Smooth muscle cell (in vitro differentiated cells): ENCODE results near the gene PIH1D2. TPM values are rescaled to one million over a fixed set of nuclear protein-coding genes. Genes with fewer than 3 reads are reported as not detected.
A peak's percentile ranks its signal among the peaks of the same experiment; 100 is the strongest.
"Not testable (repeated sequence)": the region's sequence is repeated elsewhere in the genome, so short reads cannot be mapped to it uniquely, and the experiment has no call there.

ENCODE experiments used
- DNase-seq: peaks from one replicate; lab custom pipeline; 2025; ENCODE audit not compliant: unreplicated experiment; lab: John Stamatoyannopoulos, UW
- H2AFZ ChIP-seq: fragments of 200-600 bp; sonication (generic); 2 replicates; pipeline ENCODE4 v1.6.0; 2016; ENCODE audit warnings: antibody characterized with exemption, low read depth, mild to moderate bottlenecking
- H3F3A ChIP-seq: fragments of 200-600 bp; sonication (generic); 2 replicates; pipeline ENCODE4 v1.6.0; 2017; ENCODE audit warnings: antibody characterized with exemption, low read depth
- H3K27ac ChIP-seq: fragments of 200-600 bp; sonication (generic); 2 replicates; pipeline ENCODE4 v1.5.1; 2016; ENCODE audit warnings: low read depth, mild to moderate bottlenecking
- H3K27me3 ChIP-seq: fragments of 200-600 bp; sonication (generic); 2 replicates; pipeline ENCODE4 v1.6.1; 2016; ENCODE audit warnings: low read depth, mild to moderate bottlenecking
- H3K36me3 ChIP-seq: fragments of 200-600 bp; sonication (generic); 2 replicates; pipeline ENCODE4 v1.5.1; 2016; ENCODE audit warnings: low read depth
- H3K4me1 ChIP-seq: fragments of 200-600 bp; sonication (generic); 2 replicates; pipeline ENCODE4 v1.5.1; 2016; ENCODE audit warnings: low read depth
- H3K4me2 ChIP-seq: fragments of 200-600 bp; sonication (generic); 2 replicates; pipeline ENCODE4 v1.6.0; 2016; ENCODE audit warnings: mild to moderate bottlenecking
- H3K4me3 ChIP-seq: fragments of 200-600 bp; sonication (generic); 2 replicates; pipeline ENCODE4 v1.5.1; 2016; ENCODE audit warnings: mild to moderate bottlenecking
- H3K79me2 ChIP-seq: fragments of 200-600 bp; sonication (generic); 2 replicates; pipeline ENCODE4 v1.6.0; 2016; ENCODE audit warnings: low read depth, mild to moderate bottlenecking
- H3K9ac ChIP-seq: fragments of 200-600 bp; sonication (generic); 2 replicates; pipeline ENCODE4 v1.6.0; 2016; ENCODE audit warnings: low read depth
- H3K9me3 ChIP-seq: fragments of 200-600 bp; sonication (generic); replicated peaks from 2 replicates; pipeline ENCODE4 v1.5.1; 2016; ENCODE audit warnings: low read depth
- H4K20me1 ChIP-seq: fragments of 200-600 bp; sonication (generic); 2 replicates; pipeline ENCODE4 v1.6.0; 2016; ENCODE audit warnings: low read depth
- WGBS: methylation state at CpG from one replicate; pipeline ENCODE4 v1.1.7; 2016; ENCODE audit warnings: low lambda C conversion rate; 5-methylcytosine and 5-hydroxymethylcytosine counted together
- polyA plus RNA-seq: library from polyadenylated mRNA; unstranded; fragments of >200 nt; fragmentation: Nextera tagmentation; extraction: Ambion mirVana; gene quantifications from 2 replicates; pipeline ENCODE4 v1.2.1, GENCODE V29; 2016
- total RNA-seq: library from RNA; depleted of rRNA; stranded (reverse); fragments of >200 nt; gene quantifications from 2 replicates; pipeline ENCODE4 v1.2.3, GENCODE V29; 2014
- TF ChIP-seq, protein P1 (sequence below): fragments of 200-600 bp; sonication (generic); IDR thresholded peaks from 2 replicates; pipeline ENCODE4 v1.5.1; 2017; ENCODE audit warnings: borderline replicate concordance, mild to moderate bottlenecking, antibody characterized with exemption; ENCODE audit not compliant: insufficient read depth, poor library complexity, severe bottlenecking

Gene PIH1D2
- total and polyA plus RNA-seq, 2 experiments from 2014 or later = 0.18 to 1.0 TPM

DNA sequence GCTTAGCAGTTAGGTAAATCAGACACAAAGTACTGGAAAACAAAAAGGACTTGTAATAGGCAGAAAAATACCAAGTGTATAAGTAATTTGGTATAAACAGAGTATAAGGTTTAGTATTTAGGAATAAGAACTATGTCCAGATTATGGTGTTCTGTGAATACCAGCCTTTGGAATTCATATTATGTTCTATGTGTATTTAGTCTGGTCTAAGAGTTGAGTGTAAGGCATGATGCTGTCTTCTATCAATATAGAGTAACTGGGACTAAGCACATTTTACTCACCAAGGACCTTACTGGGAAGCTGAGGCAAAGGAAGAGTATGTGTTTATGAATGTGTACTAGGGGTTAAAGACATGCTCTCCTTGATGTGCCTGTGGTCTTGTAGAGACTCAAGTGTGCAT, 22.4 kb upstream of the PIH1D2 start:
- Histone ChIP-seq H3K9ac (no peak overlapping the region), H3K27me3 (no peaks in the 10 kb centered on the region), H3K79me2 (no peaks in the 10 kb centered on the region), H3F3A (peaks cover 2% of the 10 kb centered on the region), H3K4me2 (no peak overlapping the region), H4K20me1 (no peaks in the 10 kb centered on the region), H2AFZ (no peak overlapping the region), H3K36me3 (no peaks in the 10 kb centered on the region), H3K9me3 (no peaks in the 10 kb centered on the region), H3K27ac (no peak overlapping the region), H3K4me1 (no peaks in the 10 kb centered on the region), H3K4me3 (no peak overlapping the region)
- TF ChIP-seq, protein P1, sequence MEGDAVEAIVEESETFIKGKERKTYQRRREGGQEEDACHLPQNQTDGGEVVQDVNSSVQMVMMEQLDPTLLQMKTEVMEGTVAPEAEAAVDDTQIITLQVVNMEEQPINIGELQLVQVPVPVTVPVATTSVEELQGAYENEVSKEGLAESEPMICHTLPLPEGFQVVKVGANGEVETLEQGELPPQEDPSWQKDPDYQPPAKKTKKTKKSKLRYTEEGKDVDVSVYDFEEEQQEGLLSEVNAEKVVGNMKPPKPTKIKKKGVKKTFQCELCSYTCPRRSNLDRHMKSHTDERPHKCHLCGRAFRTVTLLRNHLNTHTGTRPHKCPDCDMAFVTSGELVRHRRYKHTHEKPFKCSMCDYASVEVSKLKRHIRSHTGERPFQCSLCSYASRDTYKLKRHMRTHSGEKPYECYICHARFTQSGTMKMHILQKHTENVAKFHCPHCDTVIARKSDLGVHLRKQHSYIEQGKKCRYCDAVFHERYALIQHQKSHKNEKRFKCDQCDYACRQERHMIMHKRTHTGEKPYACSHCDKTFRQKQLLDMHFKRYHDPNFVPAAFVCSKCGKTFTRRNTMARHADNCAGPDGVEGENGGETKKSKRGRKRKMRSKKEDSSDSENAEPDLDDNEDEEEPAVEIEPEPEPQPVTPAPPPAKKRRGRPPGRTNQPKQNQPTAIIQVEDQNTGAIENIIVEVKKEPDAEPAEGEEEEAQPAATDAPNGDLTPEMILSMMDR = no peak
- no peak for DNase-seq

GRCh38 chr11:112095302-112095701, 21.5 kb upstream of the PIH1D2 start:
- H2AFZ ChIP-seq, H3K4me3 ChIP-seq, H3K4me1 ChIP-seq, H3K9ac ChIP-seq, H4K20me1 ChIP-seq, H3K9me3 ChIP-seq, H3K36me3 ChIP-seq, H3K79me2 ChIP-seq, H3F3A ChIP-seq, DNase-seq, H3K27ac ChIP-seq, H3K27me3 ChIP-seq, H3K4me2 ChIP-seq: not testable (repeated sequence)
- WGBS = 100% methylated on average over 2 of the region's 2 CpGs

- H2AFZ ChIP-seq = peak overlapping the region; percentile 85
- TF ChIP-seq, protein P1 = no peak
- H3F3A ChIP-seq = peaks cover 15% of the 10 kb centered on the region
- H3K27me3 ChIP-seq = no peaks in the 10 kb centered on the region
- no peaks in the 10 kb centered on the region for H3K9me3 ChIP-seq
- peak overlapping the region; percentile 99 for H3K4me2 ChIP-seq
- peak overlapping the region; percentile 31 for H3K27ac ChIP-seq
- peaks cover 43% of the 10 kb centered on the region for H3K79me2 ChIP-seq
- H3K4me3 ChIP-seq = peak overlapping the region; percentile 85
- peak overlapping the region; percentile 93 for H3K9ac ChIP-seq
- DNase-seq = no peak
- peaks cover 4% of the 10 kb centered on the region for H4K20me1 ChIP-seq
- H3K4me1 ChIP-seq = peaks cover 14% of the 10 kb centered on the region
- WGBS = 27% methylated on average over 10 of the region's 10 CpGs
- H3K36me3 ChIP-seq = peaks cover 14% of the 10 kb centered on the region
Observed at GRCh38 chr11:112087212-112087611, 13.4 kb upstream of the PIH1D2 start.

DNA sequence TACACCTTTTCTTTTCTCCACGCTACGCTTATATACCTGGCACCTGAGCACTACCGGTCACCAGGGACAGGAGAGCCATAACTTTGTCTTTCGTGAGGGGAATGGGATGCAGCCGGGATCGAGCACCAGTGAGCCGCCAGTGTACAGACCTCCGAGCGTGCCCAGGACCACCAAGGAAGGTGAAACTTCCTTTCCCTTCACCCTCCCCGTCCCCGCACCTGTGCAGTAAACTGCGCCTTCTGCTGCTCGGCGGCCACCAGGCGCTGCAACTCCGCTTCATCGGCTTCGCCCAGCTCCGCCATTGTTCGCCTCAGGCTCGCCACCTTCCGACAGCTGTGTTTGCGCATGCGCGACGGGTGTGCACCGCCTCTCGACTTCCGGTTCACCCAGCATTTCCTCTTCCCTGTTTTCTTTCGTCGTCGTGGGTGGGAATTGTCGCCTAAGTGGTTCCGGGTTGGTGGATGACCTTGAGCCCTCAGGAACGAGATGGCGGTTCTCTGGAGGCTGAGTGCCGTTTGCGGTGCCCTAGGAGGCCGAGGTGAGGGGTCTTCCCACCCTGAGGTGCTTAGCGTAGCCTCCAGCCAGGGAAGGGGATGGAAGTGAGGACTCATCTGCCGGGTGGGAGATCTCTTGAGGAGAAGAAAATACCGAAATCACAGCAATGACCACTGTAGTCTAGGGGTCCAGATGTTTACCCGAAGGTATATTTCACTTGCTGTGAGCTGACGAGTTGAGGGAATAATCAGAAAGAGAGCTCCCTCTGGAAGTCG, 12.8 kb upstream of the PIH1D2 start, which contains the start of the genes SDHD and TIMM8B:
Gene SDHD, plus strand, starts transcription at position 452 of the 770 bp plus-strand sequence. Its CDS starts 35 bp downstream, at position 487.
Gene TIMM8B, minus strand, starts transcription at position 335 of the 770 bp plus-strand sequence. Its CDS starts 33 bp downstream, at position 302.
- Histone ChIP-seq H4K20me1 (peaks cover 4% of the 10 kb centered on the region), H3K4me2 (peak within 1 kb of the TSS; percentile 99), H3K9me3 (no peaks in the 10 kb centered on the region), H3K79me2 (peaks cover 43% of the 10 kb centered on the region), H3K4me3 (peak within 1 kb of the TSS; percentile 85), H3K4me1 (peaks cover 14% of the 10 kb centered on the region), H3K9ac (peak within 1 kb of the TSS; percentile 93), H3K36me3 (peaks cover 18% of the 10 kb centered on the region), H3F3A (peaks cover 21% of the 10 kb centered on the region), H3K27ac (peak within 1 kb of the TSS; percentile 31), H3K27me3 (no peaks in the 10 kb centered on the region), H2AFZ (peak within 1 kb of the TSS; percentile 85)
- DNase-seq = peak; percentile 77
- WGBS = under 1% methylated on average over 45 of the region's 45 CpGs
- TF ChIP-seq, protein P1 = peak; percentile 21
